NCI-H748 (cell line): ENCODE data around the gene HTRA1.
A peak's percentile ranks its signal among the peaks of the same experiment; 100 is the strongest.

ENCODE experiments used
- DNase-seq: peaks from one replicate; lab custom pipeline; 2025; ENCODE audit not compliant: unreplicated experiment; lab: John Stamatoyannopoulos, UW

HTRA1 gene

GRCh38 chr10:122461367-122461728 is at the start of gene HTRA1:
HTRA1 (plus strand) TSS chr10:122461553; CDS start chr10:122461653, 100 bp downstream.
- DNase-seq, result peak; percentile 49

DNA sequence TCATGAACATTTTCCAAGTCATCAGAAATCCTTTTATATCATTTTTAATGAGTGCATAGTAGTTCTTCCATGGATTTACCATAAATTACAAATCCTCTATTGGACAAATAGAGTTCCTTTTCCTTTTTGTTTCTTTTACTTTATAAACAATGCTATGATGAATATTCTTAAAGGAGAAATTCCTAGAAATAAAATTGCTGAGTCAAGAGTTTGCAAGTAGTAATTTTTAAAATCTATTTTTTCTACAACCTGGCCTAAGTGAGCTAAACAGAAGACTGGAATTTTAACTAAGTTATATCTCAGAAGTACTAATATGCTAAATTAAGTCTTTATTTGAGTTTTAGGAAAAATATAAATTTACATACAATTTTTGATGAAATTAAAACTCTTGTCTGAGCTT is 48.0 kb upstream of the HTRA1 start:
- no peak for DNase-seq

- DNase-seq, result no peak
Measured at GRCh38 chr10:122417667-122418066, 43.7 kb upstream of the HTRA1 start.

- DNase-seq, result no peak
Measured at GRCh38 chr10:122419016-122419415, 42.3 kb upstream of the HTRA1 start.

GRCh38 chr10:122419876-122420623 is 41.3 kb upstream of the HTRA1 start:
- DNase-seq, result no peak

GRCh38 chr10:122420624-122421007 is 40.7 kb upstream of the HTRA1 start:
- DNase-seq, result no peak

DNA sequence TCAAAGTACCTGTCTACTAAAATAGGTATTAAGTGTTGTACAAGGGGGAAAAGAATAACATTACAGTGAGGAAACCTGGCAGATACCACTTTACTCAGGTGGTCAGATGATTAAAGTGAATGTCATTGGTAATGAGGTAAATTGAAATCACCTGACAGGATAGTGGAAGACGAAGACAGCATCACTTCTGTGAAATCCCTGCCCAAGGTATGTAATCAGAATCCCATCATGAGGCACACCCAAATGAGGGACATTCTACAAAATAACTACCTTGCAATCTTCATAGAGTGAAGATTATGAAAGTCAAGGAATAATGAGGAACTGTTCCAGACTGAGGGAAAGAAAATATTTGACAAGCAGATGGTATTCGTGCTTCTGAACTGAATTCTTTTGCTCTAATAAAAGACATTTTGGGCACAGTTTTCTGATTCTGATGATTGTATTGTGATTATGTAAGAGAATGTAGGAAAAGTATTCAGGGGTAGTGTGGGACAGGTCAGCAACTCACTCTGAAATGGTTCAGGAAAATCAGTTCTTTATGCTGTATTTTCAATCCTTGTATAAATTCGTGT is 40.2 kb upstream of the HTRA1 start:
- DNase-seq, result no peak

GRCh38 chr10:122421742-122422141 is 39.6 kb upstream of the HTRA1 start:
- no peak for DNase-seq

DNA sequence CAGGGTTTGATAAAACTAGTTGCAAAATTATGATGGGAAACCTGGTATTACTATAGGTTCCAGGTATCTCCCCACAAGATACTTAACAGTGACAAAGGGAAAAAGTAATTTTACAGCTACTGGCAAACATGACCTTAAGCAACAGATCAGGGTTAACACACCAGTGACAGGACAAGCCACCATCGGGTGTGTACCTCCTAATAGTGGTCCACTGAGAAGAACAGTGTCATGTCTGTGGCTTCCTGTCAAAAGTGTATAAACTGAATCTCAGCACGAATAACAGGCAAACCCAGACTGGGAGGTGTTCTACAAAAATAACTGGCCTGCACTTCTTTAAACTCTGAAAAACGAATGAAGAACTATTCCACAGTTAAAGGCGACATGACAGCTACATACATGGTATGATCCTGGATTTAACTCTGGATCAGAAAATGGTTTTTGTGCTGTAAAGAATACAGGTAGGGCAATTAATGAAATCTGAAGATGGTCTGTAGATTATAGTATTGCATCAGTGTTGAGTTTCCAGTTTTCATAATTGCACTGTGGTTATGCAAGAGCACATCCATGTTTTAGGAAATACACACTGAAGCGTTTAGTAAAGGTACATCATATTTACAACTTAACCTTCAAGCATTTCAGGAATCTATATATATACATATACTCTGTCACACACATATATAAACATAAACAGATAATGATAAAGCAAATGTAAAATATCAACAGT is 38.9 kb upstream of the HTRA1 start:
- DNase-seq, result no peak

- DNase-seq, result no peak
Measured at GRCh38 chr10:122424059-122424458, 37.3 kb upstream of the HTRA1 start.

DNA sequence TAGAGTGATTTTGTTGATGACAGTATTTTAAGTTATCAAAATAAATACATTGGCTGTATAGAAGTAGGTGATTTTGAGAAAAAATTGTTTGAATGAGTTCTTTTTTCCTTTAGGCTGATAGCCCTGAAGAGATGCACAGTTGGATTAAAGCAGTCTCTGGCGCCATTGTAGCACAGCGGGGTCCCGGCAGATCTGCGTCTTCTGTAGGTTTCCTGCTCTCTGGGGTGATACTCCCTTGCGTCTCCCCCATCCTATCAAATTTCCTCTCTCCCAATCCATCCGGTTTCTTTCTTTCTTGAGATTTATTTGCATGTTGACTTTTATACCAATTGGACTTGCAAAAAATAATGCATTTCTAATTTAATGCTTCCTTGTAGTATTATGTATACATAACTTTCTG is 34.5 kb upstream of the HTRA1 start:
- DNase-seq, result no peak

- no peak for DNase-seq
Measured at GRCh38 chr10:122427280-122427679, 34.1 kb upstream of the HTRA1 start.

- peak; percentile 35 for DNase-seq
Measured at GRCh38 chr10:122435212-122435827, 26.0 kb upstream of the HTRA1 start.

DNA sequence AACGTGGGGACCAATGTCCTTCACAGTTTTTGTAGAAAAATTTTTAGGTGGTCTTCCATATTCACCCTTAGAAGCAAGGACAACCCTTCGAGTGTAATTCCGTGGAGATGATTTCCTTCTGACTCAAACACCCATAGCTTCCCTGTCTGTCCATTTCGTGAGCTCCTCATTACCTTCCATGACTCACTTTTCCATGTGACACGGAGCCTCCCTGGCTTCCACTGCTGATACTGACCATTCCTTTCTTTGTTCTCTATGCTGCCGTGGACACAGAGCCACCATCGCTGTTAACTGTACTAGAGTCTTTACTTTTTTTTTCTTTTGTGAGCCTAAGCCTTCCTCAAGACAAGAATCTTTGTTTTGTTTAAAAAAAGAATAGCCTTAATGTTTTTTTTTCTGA is 19.4 kb upstream of the HTRA1 start:
- no peak for DNase-seq

GRCh38 chr10:122445469-122445868 is 15.9 kb upstream of the HTRA1 start:
- no peak for DNase-seq

GRCh38 chr10:122445904-122446303 is 15.4 kb upstream of the HTRA1 start:
- no peak for DNase-seq

- DNase-seq, result no peak
Measured at GRCh38 chr10:122446668-122447423, 14.5 kb upstream of the HTRA1 start.

DNA sequence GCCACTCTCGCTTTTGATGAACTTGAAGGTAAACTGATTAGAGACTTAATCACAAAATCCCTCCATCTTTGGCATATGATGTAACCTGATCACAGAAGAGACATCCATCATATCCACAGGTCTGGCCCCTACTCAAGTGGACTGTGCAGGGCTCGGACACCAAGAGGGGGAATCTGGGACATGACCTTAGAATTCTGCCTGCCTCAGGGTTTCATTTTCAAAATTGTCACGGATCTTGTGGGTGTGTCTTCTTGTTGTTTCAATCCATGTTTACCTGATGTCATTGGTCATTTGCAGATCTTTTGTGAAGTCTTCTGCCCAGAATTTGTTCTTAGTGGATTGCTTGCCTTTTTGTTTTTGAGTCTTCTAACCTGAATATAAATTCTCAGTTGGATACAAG is 12.8 kb upstream of the HTRA1 start:
- DNase-seq, result no peak

DNA sequence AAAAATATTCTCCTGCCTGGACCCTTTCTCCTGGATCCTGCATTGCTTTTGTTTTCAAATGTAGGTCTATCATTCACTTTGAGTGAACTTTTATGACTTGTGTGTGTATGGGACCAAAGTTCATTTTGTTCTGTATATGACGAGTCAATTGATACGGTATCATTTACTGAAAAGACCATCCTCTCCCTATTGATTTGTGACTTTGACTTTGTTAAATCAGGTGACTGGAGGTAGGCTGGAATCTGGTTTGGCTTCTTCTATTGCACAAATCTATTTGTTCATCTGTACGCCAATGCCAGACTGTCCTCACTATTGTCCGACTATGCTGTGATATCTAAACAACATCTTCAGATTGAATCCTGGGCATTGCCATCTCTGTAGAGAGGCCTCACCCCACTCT is 12.2 kb upstream of the HTRA1 start:
- DNase-seq, result no peak

- DNase-seq, result no peak
Measured at GRCh38 chr10:122450353-122450990, 10.9 kb upstream of the HTRA1 start.

GRCh38 chr10:122454071-122454470 is 7.3 kb upstream of the HTRA1 start:
- no peak for DNase-seq
